ENCODE results near the gene WDR62.

The WDR62 gene

DNA sequence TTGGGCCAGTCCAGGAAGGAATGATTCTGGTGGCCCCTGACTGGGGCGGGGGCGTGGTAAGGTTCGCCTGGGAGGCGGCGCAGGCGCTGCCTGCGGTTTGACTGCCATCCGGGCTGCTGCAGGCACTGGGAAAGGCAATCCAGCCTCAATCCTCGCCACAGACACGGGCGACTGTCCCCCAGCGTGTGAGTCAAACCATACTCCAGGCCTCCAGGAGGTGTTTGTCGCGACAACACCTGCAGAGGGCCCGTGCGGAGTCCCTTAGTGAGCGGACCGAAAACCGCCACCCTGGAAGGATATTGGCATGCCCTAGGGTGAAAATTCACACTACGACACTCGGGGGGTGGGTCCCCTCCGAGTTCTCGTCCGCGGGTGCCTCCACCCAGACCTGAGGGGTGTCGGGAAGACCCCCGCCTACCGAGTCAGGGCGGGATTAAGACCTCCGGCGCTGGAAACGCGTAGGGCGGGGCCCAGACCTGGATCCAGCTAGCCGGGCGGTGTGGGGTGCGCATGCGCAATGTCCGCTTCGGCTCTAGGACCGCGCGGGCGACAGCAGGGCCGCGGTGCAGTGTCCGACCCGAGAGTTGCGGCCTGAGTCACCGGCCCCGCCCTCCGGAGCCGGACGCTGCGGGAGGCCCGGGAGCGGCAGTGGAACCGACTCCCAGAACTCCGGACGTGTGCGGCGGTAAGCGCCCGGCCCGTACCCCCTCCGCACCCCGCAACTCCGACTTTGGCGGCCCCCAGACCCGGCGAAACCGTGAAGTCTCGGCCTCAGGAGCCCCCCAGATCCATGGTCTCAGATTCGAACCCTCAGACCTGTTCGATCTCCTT lies 85.0 kb downstream of the WDR62 start, which contains the start of gene CAPNS1:
Gene CAPNS1 (plus strand): TSS at position 594 of the 831 bp plus-strand sequence. CDS start 946 bp downstream, outside the sequence.
- H3K4me1 ChIP-seq (ENCODE audit: insufficient read depth, low read length), result peaks cover 3% of the 10 kb centered on the region; the same call in 1 of the 2 replicates
- peak within 1 kb of the TSS; percentile 100 for H3K4me3 ChIP-seq (ENCODE audit: low read length)
- H3K9ac ChIP-seq (ENCODE audit: low read depth, low read length), result peak within 1 kb of the TSS; percentile 98
- peaks cover 19% of the 10 kb centered on the region for H3K36me3 ChIP-seq (ENCODE audit: insufficient read depth, low read depth, low read length)
- peak within 1 kb of the TSS; percentile 68 for H3K27ac ChIP-seq (ENCODE audit: low read length)
- H3K27me3 ChIP-seq (ENCODE audit: insufficient read depth, low read length), result no peaks in the 10 kb centered on the region
- no peaks in the 10 kb centered on the region for H3K9me3 ChIP-seq (ENCODE audit: insufficient read depth, low read depth, low read length)

DNA sequence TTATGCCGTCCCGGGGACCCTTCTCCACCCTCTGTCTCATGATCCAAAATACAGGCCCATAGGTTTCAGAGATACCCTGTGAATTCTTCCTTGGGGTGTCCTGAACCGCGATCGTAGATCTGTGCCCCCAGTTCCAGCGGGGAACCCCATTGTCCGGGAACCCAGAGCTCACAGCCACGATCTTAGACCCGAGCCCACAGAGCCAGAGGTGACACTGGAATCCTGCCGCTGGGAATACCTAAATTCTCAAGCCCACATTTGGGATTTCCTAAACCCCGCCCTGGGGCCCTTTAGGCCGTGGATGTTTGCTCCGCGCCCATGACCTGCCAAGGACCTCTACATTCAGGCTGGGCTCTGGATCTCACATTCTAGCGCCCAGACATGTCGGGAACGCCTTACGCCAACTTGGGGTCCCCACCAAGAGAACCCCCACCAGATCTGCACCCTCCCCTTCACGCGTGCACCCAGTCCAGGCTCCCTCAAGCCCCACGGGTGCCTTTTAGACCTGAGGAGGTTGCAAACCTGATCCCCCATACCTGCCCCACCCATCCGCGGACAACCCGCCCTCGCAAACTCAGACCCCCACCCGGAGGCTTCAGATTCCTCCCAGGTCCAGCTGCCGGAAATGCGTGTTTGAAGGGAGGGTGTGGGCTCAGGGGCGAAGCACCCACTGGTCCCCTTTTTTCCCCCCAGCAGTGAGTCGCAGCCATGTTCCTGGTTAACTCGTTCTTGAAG lies 85.8 kb downstream of the WDR62 start:
- Histone ChIP-seq H3K27ac (ENCODE audit: low read length) (peak overlapping the region; percentile 68), H3K27me3 (ENCODE audit: insufficient read depth, low read length) (no peaks in the 10 kb centered on the region), H3K36me3 (ENCODE audit: insufficient read depth, low read depth, low read length) (peaks cover 26% of the 10 kb centered on the region), H3K9ac (ENCODE audit: low read depth, low read length) (peak overlapping the region; percentile 98), H3K4me1 (ENCODE audit: insufficient read depth, low read length) (peaks cover 3% of the 10 kb centered on the region; the same call in 1 of the 2 replicates), H3K9me3 (ENCODE audit: insufficient read depth, low read depth, low read length) (no peaks in the 10 kb centered on the region), H3K4me3 (ENCODE audit: low read length) (peak overlapping the region; percentile 100)

DNA sequence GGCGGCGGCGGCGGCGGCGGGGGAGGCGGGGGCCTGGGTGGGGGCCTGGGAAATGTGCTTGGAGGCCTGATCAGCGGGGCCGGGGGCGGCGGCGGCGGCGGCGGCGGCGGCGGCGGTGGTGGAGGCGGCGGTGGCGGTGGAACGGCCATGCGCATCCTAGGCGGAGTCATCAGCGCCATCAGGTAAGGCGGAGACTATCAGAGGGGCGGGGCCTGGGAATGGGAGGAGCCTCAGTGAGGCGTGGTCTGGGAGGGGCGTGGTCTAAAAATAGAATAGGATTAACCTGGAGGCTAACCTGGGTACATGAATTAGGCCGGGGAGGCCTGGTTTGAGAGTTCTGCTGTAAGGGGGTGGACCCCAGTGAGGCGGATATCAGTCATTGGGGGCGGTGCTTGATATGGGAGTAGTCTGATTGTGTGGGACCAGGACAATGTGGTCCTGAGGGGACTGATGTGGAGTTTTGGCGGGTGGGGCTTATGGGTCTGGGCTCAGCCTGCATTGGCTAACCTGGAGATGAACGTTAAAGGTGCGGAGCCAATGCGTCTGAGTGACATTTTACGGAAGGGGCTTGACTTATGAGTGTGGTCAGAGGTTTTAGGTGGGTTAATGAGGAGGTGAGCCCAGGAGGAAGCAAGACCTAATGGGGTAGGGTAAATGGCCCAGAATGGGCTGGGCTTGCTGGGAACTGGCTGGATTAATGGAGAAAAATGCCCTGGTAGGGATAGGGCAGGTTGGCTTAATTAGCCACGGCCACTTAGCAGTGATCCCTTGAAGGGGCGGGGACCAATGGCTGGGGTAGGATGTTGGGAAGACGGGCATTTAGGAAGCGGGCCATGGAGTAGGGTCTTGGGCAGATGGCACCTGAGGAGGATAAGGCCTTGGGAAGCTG lies 86.6 kb downstream of the WDR62 start:
- H3K9ac ChIP-seq (ENCODE audit: low read depth, low read length), result peak overlapping the region; percentile 53; the same call in 1 of the 2 replicates

DNA sequence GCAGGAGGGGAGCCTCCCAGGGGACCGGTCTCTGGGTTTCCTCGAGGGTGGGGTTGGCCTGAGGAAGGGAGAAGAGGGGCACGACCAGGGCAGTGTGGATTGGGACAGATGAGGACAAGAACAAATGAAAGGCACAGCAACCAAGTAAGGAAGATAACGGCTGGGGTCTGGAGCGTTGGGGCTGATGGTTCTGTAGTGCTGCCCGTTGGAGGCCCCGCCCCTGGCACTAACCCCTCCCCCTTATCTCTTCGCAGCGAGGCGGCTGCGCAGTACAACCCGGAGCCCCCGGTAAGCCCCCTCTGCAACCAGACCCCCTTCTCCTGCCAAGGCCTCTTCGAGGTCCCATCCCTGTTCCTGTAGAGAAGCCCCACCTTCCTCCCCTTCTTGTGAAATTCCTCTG lies 87.3 kb downstream of the WDR62 start:
- H3K27me3 ChIP-seq (ENCODE audit: insufficient read depth, low read length), result no peaks in the 10 kb centered on the region
- peak overlapping the region; percentile 53; the same call in 1 of the 2 replicates for H3K9ac ChIP-seq (ENCODE audit: low read depth, low read length)
- H3K9me3 ChIP-seq (ENCODE audit: insufficient read depth, low read depth, low read length), result no peaks in the 10 kb centered on the region
- H3K4me3 ChIP-seq (ENCODE audit: low read length), result peak overlapping the region; percentile 78; the same call in 1 of the 2 replicates
- H3K36me3 ChIP-seq (ENCODE audit: insufficient read depth, low read depth, low read length), result peaks cover 42% of the 10 kb centered on the region
- peaks cover 3% of the 10 kb centered on the region; the same call in 1 of the 2 replicates for H3K4me1 ChIP-seq (ENCODE audit: insufficient read depth, low read length)
- H3K27ac ChIP-seq (ENCODE audit: low read length), result no peak overlapping the region

More for the DNA sequence above, 86.6 kb downstream of the WDR62 start:
- Histone ChIP-seq H3K9me3 (ENCODE audit: insufficient read depth, low read depth, low read length) (no peaks in the 10 kb centered on the region), H3K27me3 (ENCODE audit: insufficient read depth, low read length) (no peaks in the 10 kb centered on the region), H3K4me1 (ENCODE audit: insufficient read depth, low read length) (peaks cover 3% of the 10 kb centered on the region; the same call in 1 of the 2 replicates), H3K4me3 (ENCODE audit: low read length) (peak overlapping the region; percentile 100), H3K36me3 (ENCODE audit: insufficient read depth, low read depth, low read length) (peaks cover 35% of the 10 kb centered on the region), H3K27ac (ENCODE audit: low read length) (no peak overlapping the region)

DNA sequence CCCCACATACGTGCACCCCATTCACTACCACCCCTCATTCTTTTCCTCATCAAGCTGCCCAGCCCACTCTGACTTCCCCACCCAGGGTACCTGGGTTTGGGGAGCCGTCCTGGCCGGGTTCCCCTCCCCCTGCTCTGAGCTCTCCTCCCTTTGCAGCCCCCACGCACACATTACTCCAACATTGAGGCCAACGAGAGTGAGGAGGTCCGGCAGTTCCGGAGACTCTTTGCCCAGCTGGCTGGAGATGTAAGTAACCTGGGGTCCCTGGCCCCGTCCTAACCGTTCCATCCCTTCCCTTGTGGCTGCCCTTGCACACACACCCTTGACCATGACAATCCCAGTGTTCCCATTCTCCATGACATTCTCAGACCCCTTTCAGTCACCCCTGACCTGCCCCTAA lies 87.8 kb downstream of the WDR62 start:
- H3K27ac ChIP-seq (ENCODE audit: low read length), result no peak overlapping the region
- no peak overlapping the region for H3K4me3 ChIP-seq (ENCODE audit: low read length)
- no peak overlapping the region for H3K9ac ChIP-seq (ENCODE audit: low read depth, low read length)
- peaks cover 46% of the 10 kb centered on the region for H3K36me3 ChIP-seq (ENCODE audit: insufficient read depth, low read depth, low read length)
- peaks cover 3% of the 10 kb centered on the region; the same call in 1 of the 2 replicates for H3K4me1 ChIP-seq (ENCODE audit: insufficient read depth, low read length)
- H3K27me3 ChIP-seq (ENCODE audit: insufficient read depth, low read length), result no peaks in the 10 kb centered on the region
- no peaks in the 10 kb centered on the region for H3K9me3 ChIP-seq (ENCODE audit: insufficient read depth, low read depth, low read length)

DNA sequence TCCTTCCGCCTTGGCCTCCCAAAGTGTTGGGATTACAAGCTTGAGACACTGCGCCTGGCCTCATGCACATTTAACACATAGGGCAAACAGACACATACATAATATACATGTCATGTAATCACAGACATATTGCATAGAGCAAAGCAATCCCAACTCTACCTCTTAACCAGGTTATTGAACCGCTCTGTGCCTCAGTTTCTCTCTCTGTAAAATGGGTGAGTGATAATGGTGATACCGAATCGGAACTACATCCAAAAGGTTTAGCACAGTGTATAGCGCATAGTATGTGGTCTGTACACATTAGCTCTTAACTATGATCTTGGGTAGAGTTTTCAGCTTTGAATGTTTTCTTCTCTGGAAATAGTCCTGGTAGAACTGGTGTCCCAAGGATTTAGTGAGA lies 89.9 kb downstream of the WDR62 start:
- no peak overlapping the region for H3K4me3 ChIP-seq (ENCODE audit: low read length)
- no peak overlapping the region for H3K27ac ChIP-seq (ENCODE audit: low read length)
- H3K36me3 ChIP-seq (ENCODE audit: insufficient read depth, low read depth, low read length), result peaks cover 64% of the 10 kb centered on the region

DNA sequence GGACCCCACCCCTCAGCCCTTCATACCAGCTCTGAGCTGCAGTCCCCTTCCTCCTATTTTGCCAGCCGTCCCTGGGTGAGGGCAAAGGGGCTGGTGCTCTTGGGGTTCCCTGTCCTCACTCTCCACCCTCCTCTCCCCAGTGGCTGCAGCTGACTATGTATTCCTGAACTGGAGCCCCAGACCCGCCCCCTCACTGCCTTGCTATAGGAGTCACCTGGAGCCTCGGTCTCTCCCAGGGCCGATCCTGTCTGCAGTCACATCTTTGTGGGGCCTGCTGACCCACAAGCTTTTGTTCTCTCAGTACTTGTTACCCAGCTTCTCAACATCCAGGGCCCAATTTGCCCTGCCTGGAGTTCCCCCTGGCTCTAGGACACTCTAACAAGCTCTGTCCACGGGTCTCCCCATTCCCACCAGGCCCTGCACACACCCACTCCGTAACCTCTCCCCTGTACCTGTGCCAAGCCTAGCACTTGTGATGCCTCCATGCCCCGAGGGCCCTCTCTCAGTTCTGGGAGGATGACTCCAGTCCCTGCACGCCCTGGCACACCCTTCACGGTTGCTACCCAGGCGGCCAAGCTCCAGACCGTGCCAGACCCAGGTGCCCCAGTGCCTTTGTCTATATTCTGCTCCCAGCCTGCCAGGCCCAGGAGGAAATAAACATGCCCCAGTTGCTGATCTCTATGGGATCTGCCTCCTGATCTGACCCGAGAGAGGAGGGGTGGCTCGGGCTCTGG lies 95.1 kb downstream of the WDR62 start:
- Histone ChIP-seq H3K9ac (ENCODE audit: low read depth, low read length) (no peak overlapping the region), H3K9me3 (ENCODE audit: insufficient read depth, low read depth, low read length) (no peaks in the 10 kb centered on the region), H3K36me3 (ENCODE audit: insufficient read depth, low read depth, low read length) (peaks cover 69% of the 10 kb centered on the region), H3K4me1 (ENCODE audit: insufficient read depth, low read length) (no peaks in the 10 kb centered on the region), H3K27ac (ENCODE audit: low read length) (no peak overlapping the region), H3K4me3 (ENCODE audit: low read length) (no peak overlapping the region), H3K27me3 (ENCODE audit: insufficient read depth, low read length) (no peaks in the 10 kb centered on the region)

More for the DNA sequence above, 89.9 kb downstream of the WDR62 start:
- no peaks in the 10 kb centered on the region for H3K9me3 ChIP-seq (ENCODE audit: insufficient read depth, low read depth, low read length)
- no peaks in the 10 kb centered on the region for H3K27me3 ChIP-seq (ENCODE audit: insufficient read depth, low read length)
- H3K9ac ChIP-seq (ENCODE audit: low read depth, low read length), result no peak overlapping the region
- H3K4me1 ChIP-seq (ENCODE audit: insufficient read depth, low read length), result peaks cover 3% of the 10 kb centered on the region; the same call in 1 of the 2 replicates

DNA sequence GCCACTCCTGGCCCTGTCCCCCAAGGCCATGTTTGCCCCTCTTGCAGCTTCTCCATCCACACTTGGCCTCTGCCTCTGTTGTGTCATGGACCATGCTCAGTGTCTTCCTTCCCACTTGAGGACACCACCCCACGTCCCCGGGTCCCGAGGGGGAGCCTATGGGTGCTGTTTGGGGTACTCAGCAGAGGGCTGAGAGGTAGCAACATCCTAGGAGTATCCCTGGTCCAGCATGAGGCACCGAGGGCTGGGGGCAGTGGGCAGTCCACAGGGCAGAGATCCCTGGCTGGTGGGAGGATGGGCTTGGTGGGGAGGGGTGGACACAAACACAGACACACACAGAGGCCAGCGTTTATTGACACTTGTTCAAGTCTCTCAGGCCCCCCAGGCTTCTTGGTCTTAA lies 95.9 kb downstream of the WDR62 start:
- H3K36me3 ChIP-seq (ENCODE audit: insufficient read depth, low read depth, low read length), result peaks cover 61% of the 10 kb centered on the region
- H3K9me3 ChIP-seq (ENCODE audit: insufficient read depth, low read depth, low read length), result no peaks in the 10 kb centered on the region
- no peak overlapping the region for H3K27ac ChIP-seq (ENCODE audit: low read length)
- H3K27me3 ChIP-seq (ENCODE audit: insufficient read depth, low read length), result no peaks in the 10 kb centered on the region
- no peaks in the 10 kb centered on the region for H3K4me1 ChIP-seq (ENCODE audit: insufficient read depth, low read length)
- no peak overlapping the region for H3K4me3 ChIP-seq (ENCODE audit: low read length)
- H3K9ac ChIP-seq (ENCODE audit: low read depth, low read length), result no peak overlapping the region

DNA sequence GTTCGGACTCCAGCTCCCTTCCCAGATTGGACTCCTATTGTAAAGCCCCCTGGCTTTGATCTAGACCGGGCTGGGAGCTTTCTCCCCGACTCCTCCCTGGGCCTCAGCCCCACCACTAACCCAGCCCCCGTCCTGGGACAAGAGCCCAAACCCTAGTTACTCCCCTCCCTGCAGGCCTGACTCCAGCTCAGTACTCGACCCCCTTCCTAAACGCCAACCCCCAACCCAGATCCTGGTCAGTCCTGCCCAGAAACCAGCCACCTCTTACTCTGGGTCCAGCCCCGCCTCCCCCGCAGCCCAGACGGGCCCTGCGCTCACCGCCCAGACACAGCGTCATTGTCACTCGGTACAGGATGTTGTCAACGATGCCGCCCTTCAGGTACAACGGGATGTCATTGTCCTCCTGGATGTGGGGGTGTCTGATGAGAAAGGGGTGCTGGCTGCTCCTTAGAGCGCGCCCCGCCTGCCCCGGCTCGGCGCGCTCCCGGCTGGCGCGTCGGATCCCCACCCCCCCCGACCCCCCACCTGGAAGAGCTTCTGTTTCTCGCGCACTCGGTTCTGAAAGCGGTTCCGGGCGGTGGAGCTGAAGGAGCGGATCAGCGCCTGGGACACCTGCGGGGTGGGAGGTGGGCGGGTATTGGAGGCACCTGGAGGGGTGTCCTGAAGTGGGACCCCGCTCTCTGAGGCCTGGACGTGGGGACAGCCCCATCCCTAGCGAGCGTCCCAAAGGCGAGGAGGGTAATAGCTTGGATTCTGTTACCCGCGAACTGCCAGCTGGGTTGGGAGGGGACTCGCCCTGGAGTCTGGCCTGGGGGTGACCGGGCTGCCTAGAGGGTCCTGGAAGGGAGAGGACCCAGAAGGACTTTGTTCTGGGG lies 96.7 kb downstream of the WDR62 start:
- Histone ChIP-seq H3K27ac (ENCODE audit: low read length) (no peak overlapping the region), H3K27me3 (ENCODE audit: insufficient read depth, low read length) (no peaks in the 10 kb centered on the region), H3K4me1 (ENCODE audit: insufficient read depth, low read length) (no peaks in the 10 kb centered on the region), H3K4me3 (ENCODE audit: low read length) (no peak overlapping the region), H3K36me3 (ENCODE audit: insufficient read depth, low read depth, low read length) (peaks cover 54% of the 10 kb centered on the region), H3K9me3 (ENCODE audit: insufficient read depth, low read depth, low read length) (no peaks in the 10 kb centered on the region), H3K9ac (ENCODE audit: low read depth, low read length) (no peak overlapping the region)

DNA sequence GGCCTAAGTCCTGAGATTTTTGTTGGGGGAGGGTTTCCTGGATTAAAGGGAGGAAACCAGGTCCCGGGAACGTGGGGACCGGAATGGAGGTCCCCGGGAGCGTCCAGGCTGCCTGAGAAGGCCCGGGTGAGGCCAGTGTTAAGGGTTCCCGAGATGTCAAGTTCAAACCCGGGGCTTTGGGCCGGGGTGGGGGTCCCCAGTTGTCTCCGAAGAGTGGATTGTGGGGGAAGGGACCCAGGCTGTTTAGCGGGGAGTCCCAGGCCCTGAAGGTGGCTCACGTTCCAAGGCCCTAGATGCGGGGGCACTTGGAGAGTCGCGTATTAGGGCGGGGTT lies 97.3 kb downstream of the WDR62 start:
- Histone ChIP-seq H3K4me1 (ENCODE audit: insufficient read depth, low read length) (no peaks in the 10 kb centered on the region), H3K4me3 (ENCODE audit: low read length) (no peak overlapping the region), H3K9ac (ENCODE audit: low read depth, low read length) (no peak overlapping the region), H3K9me3 (ENCODE audit: insufficient read depth, low read depth, low read length) (no peaks in the 10 kb centered on the region), H3K36me3 (ENCODE audit: insufficient read depth, low read depth, low read length) (peaks cover 47% of the 10 kb centered on the region), H3K27ac (ENCODE audit: low read length) (no peak overlapping the region), H3K27me3 (ENCODE audit: insufficient read depth, low read length) (no peaks in the 10 kb centered on the region)
